ENCODE results near the gene ARHGAP1. TPM values are rescaled to one million over a fixed set of nuclear protein-coding genes. Genes with fewer than 3 reads are reported as not detected.

Gene ARHGAP1
- total and polyA plus RNA-seq, 2 of the 13 experiments (the other 11 are each of a cell fraction or from before 2014, with no cell fraction given): 18.6 to 30.3 TPM

DNA sequence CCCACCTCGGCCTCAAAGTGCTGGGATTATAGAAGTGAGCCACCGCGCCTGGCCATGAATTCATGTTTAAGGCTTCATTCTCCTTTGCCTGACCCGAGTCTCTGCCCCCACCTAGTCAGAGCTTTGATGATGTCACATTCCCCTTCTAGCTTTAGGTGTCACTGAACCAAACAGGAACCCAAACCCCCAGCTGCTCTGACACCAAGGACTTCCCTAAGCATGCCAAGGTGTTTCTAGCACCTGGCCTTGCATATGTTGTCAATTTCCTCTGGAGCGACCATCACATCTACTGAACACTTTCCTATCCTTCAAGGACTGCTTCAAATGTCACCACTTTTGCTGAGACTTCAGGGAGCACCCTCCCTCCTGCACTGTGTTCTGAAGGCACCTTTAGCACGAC lies 20.9 kb upstream of the ARHGAP1 start (continued):
- TF ChIP-seq, protein P1, sequence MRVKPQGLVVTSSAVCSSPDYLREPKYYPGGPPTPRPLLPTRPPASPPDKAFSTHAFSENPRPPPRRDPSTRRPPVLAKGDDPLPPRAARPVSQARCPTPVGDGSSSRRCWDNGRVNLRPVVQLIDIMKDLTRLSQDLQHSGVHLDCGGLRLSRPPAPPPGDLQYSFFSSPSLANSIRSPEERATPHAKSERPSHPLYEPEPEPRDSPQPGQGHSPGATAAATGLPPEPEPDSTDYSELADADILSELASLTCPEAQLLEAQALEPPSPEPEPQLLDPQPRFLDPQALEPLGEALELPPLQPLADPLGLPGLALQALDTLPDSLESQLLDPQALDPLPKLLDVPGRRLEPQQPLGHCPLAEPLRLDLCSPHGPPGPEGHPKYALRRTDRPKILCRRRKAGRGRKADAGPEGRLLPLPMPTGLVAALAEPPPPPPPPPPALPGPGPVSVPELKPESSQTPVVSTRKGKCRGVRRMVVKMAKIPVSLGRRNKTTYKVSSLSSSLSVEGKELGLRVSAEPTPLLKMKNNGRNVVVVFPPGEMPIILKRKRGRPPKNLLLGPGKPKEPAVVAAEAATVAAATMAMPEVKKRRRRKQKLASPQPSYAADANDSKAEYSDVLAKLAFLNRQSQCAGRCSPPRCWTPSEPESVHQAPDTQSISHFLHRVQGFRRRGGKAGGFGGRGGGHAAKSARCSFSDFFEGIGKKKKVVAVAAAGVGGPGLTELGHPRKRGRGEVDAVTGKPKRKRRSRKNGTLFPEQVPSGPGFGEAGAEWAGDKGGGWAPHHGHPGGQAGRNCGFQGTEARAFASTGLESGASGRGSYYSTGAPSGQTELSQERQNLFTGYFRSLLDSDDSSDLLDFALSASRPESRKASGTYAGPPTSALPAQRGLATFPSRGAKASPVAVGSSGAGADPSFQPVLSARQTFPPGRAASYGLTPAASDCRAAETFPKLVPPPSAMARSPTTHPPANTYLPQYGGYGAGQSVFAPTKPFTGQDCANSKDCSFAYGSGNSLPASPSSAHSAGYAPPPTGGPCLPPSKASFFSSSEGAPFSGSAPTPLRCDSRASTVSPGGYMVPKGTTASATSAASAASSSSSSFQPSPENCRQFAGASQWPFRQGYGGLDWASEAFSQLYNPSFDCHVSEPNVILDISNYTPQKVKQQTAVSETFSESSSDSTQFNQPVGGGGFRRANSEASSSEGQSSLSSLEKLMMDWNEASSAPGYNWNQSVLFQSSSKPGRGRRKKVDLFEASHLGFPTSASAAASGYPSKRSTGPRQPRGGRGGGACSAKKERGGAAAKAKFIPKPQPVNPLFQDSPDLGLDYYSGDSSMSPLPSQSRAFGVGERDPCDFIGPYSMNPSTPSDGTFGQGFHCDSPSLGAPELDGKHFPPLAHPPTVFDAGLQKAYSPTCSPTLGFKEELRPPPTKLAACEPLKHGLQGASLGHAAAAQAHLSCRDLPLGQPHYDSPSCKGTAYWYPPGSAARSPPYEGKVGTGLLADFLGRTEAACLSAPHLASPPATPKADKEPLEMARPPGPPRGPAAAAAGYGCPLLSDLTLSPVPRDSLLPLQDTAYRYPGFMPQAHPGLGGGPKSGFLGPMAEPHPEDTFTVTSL (CRISPR knock-in tag; IDR thresholded peaks at IDR 0.05; ENCODE audit: borderline replicate concordance): 0 out of 2 replicates have a peak, but pooled peaks have one; percentile 14
- TF ChIP-seq NCOA5 (CRISPR knock-in tag; IDR thresholded peaks at IDR 0.05): no peak
- TF ChIP-seq NBN (conservative IDR thresholded peaks at IDR 0.05): no peak
- TF ChIP-seq, protein P2, sequence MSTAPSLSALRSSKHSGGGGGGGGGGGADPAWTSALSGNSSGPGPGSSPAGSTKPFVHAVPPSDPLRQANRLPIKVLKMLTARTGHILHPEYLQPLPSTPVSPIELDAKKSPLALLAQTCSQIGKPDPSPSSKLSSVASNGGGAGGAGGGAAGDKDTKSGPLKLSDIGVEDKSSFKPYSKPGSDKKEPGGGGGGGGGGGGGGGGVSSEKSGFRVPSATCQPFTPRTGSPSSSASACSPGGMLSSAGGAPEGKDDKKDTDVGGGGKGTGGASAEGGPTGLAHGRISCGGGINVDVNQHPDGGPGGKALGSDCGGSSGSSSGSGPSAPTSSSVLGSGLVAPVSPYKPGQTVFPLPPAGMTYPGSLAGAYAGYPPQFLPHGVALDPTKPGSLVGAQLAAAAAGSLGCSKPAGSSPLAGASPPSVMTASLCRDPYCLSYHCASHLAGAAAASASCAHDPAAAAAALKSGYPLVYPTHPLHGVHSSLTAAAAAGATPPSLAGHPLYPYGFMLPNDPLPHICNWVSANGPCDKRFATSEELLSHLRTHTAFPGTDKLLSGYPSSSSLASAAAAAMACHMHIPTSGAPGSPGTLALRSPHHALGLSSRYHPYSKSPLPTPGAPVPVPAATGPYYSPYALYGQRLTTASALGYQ (CRISPR knock-in tag; IDR thresholded peaks at IDR 0.05): no peak
- TF ChIP-seq ZSCAN20 (CRISPR knock-in tag; IDR thresholded peaks at IDR 0.05; ENCODE audit: borderline replicate concordance): no peak
- no peak for TF ChIP-seq ZNF496 (CRISPR knock-in tag; IDR thresholded peaks at IDR 0.05; ENCODE audit: insufficient replicate concordance)
- no peak for TF ChIP-seq MTF2 (CRISPR knock-in tag; IDR thresholded peaks at IDR 0.05; ENCODE audit: borderline replicate concordance)
- TF ChIP-seq ZNF20 (CRISPR knock-in tag; IDR thresholded peaks at IDR 0.05): no peak
- TF ChIP-seq ZNF33A (CRISPR knock-in tag; IDR thresholded peaks at IDR 0.05; ENCODE audit: borderline replicate concordance): no peak
- TF ChIP-seq HNRNPL (IDR thresholded peaks at IDR 0.05; ENCODE audit: low read depth, low read length): no peak
- TF ChIP-seq MAFF (IDR thresholded peaks at IDR 0.05; ENCODE audit: low read depth, low read length): no peak
- no peak for TF ChIP-seq ZNF3 (CRISPR knock-in tag; IDR thresholded peaks at IDR 0.05)
- TF ChIP-seq POLR2A (IDR thresholded peaks at IDR 0.05; ENCODE audit: insufficient read depth in 1 of 2, low read depth in 2 of 2, low read length in 2 of 2): peak in 1 of 2 experiments; percentile 27; a peak in 1 of 4 replicates
- no peak for TF ChIP-seq ZNF572 (CRISPR knock-in tag; IDR thresholded peaks at IDR 0.05)
- no peak for TF ChIP-seq MBD4 (IDR thresholded peaks at IDR 0.05; ENCODE audit: borderline replicate concordance, low read length)
- no peak for TF ChIP-seq TRIM24 (CRISPR knock-in tag; IDR thresholded peaks at IDR 0.05)
- TF ChIP-seq CREB1 (IDR thresholded peaks at IDR 0.05): peak; percentile 56; the same call in 1 of the 2 replicates
- no peak for TF ChIP-seq CREB1 (CRISPR knock-in tag; IDR thresholded peaks at IDR 0.05)
- no peak for TF ChIP-seq SRSF9 (IDR thresholded peaks at IDR 0.05; ENCODE audit: borderline replicate concordance, insufficient read depth, low read depth, low read length, poor library complexity, severe bottlenecking)
- no peak for TF ChIP-seq ZSCAN30 (CRISPR knock-in tag; IDR thresholded peaks at IDR 0.05)

Data from HepG2 (cell line).